T-helper 2 cell (primary cell): ENCODE measurements around the gene DDX10.

Source experiments
- DNase-seq, 5 experiments: peaks; one replicate each; pipeline versions ENCODE4 v3.0.0 to v3.0.0-alpha.2; 2012 to 2022

The DDX10 gene

DNA sequence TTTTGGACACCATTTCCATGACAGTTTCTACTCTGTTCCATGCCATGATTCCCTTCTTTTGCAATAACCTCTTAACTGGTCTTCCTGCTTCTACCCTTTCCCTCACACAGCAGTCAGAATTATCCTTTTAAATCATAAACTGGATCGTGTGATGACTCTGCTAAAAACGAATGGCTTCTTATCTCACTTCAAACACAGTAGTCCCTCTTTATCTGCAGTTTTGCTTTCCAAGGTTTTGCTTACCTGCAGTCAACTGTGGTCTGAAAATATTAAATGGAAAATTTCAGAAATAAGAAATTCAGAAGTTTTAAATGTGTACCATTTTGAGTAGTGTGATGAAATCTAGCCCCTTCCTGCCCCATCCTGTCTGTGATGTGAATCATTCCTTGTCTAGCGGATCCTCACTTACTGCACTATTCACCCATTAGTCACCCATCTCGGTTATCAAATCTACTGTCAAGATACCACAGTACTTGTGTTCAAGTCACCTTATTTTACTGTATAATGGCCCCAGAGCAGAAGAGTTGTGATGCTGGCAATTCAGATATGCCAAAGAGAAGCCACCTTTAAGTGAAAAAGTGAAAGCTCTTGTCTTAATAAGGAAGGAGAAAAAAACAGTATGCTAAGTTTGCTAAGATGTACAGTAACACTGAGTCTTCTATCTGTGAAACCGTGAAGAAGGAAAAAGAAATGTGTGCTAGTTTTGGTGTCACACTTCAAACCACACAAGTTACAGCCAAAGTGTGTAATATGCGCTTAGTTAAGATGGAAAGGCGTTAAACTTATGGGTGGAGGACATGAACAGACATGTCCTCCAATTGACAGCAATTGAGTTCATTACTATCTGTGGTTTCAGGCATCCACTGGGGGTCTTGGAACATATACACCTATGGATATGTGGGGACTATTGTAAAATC, 283.0 kb downstream of the DDX10 start:
- DNase-seq = no peak

- no peak for DNase-seq
Measured at GRCh38 chr11:108958368-108959104, 293.7 kb downstream of the DDX10 start.

- no peak for DNase-seq
Measured at GRCh38 chr11:108959105-108959761, 294.4 kb downstream of the DDX10 start.

GRCh38 chr11:108959874-108960273, 295.0 kb downstream of the DDX10 start:
- no peak for DNase-seq

DNA sequence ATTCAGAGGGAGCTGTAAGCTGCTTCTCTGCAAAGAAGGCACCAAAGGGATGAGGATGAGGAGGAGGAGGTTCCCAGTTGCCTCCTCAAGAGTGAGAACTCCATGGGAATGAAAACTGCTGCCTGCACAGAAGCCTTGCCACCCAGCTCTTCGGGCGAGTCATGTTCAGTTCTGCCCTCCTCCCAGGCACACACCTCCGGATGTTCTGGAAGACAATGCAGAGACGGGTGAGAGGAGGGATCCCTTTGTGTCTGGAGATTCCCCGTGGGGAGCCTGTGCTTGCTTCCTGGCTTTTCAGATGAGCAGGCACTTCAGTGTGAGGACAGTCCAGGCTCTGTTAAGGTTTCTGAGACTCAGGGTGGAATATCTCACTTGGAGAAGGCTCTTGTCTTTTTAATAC, 295.6 kb downstream of the DDX10 start:
- no peak for DNase-seq

- no peak for DNase-seq
Measured at GRCh38 chr11:108961095-108961494, 296.2 kb downstream of the DDX10 start.

GRCh38 chr11:108963118-108963517, 298.2 kb downstream of the DDX10 start:
- no peak for DNase-seq

- DNase-seq = no peak
Measured at GRCh38 chr11:108965306-108966001, 300.6 kb downstream of the DDX10 start.

DNA sequence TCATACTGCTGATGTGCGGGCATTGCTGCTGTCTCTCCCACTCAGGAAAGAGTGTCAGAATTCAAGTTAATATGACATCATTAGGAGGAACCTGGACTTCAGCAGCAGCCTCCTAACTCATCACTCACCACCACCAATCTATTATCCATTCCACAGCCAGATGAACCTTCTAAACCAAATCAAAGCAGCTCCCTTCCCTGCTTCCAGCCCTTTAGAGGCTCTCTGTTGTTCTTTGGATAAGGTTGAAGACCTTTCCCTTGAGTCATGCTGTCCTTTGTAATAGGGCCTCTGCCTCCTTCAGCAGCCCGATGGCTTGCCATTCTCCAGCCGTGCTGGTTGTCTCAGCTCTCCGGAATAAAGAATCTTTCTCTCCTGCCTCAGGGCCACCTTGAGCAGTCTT, 301.3 kb downstream of the DDX10 start:
- no peak for DNase-seq

GRCh38 chr11:108966978-108967377, 302.1 kb downstream of the DDX10 start:
- no peak for DNase-seq

DNA sequence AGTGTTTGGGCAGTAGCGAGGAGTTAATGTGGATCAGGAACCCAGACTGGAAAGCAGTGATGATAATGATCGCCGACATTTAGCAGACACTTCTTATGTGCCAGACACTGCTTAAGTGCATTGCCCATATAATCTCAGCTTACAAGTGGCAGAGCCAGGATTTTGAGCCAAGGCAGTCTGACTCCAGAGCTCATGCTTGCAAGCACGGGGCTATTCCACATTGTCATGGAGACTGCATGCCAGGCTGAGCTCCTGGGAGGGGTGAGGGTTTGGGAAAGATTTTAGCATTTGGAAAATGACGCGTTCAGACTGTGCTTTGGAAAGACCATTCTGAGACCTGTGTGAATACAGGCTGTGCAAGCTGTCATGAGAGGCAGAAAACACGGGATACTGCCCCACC, 302.7 kb downstream of the DDX10 start:
- DNase-seq = no peak

GRCh38 chr11:108970221-108970991, 305.5 kb downstream of the DDX10 start:
- DNase-seq = no peak

DNA sequence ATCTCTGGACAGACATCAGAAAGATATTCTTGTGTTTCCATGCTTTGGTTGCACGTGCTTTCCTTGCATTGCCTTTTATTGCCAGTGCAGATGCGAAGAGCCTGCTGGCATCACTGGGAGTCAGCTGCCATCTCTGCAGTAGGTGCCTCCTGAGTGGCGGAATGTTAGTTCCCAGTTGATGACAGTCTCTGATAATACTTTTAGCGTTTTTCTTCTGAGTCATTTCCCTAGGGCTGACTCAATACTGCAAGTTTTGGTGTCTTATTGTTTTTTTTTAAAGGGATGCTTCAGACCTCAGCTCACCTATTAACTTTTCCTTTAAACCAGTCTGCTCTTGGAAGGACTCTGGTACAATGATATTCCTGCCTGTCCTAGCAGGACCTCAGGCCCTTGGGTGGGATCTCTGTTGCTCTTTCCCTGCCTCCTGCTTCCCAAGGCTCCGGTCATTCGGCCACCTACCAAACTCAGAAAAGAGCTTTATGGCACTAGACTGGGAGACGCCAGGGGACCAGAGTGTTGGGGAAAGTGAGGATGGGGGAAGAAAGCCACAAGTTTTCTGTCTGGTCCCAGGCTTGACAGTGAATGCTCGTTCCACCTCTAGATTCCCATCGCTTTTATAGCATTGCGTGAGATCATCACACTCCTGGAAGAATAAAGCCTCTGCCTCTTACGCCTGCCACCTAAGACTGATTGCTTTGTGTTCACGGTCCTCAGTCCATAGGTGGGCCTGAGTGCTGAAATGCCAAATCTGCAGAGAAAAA, 308.7 kb downstream of the DDX10 start:
- peak in 1 of 5 experiments; percentile 29 for DNase-seq

DNA sequence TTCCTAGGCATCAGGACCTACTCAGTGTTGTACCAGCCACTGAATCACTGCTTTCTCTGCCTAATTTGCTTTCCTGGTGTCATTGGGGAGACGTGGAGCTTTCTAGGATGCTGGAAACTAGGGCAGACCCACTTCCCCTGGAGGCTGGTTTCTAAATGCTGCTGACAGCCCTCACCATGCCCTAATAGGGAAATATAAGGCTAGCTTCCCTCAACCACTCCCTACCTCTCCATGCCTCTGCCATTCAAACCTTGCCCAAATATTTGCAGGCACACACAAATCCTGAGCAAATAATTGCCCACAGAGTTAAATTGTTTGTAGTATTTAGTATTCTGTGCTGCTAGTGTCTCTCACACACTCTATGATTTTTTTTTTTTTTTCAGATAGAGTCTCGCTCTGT, 310.2 kb downstream of the DDX10 start:
- DNase-seq = no peak

DNA sequence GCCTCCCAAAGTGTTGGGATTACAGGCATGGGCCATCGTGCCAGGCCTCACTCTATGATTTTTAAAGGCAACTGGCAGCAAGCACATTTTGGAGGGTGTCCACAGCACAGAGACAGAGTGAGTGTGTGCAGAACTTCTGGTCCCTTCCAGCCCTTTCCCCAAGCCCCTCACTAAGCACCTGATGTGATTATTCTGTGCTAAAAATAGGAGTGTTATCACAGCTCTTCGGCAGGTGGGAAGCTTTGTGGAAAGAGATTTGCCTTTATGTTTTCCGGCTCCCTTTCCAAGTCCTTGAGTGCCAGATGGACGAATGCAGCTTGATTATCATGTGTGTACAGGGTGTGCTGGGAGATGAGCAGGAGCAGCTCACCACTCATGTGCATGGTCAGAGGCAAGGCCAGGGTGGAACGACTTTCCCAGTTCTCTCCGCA, 310.8 kb downstream of the DDX10 start:
- no peak for DNase-seq

DNA sequence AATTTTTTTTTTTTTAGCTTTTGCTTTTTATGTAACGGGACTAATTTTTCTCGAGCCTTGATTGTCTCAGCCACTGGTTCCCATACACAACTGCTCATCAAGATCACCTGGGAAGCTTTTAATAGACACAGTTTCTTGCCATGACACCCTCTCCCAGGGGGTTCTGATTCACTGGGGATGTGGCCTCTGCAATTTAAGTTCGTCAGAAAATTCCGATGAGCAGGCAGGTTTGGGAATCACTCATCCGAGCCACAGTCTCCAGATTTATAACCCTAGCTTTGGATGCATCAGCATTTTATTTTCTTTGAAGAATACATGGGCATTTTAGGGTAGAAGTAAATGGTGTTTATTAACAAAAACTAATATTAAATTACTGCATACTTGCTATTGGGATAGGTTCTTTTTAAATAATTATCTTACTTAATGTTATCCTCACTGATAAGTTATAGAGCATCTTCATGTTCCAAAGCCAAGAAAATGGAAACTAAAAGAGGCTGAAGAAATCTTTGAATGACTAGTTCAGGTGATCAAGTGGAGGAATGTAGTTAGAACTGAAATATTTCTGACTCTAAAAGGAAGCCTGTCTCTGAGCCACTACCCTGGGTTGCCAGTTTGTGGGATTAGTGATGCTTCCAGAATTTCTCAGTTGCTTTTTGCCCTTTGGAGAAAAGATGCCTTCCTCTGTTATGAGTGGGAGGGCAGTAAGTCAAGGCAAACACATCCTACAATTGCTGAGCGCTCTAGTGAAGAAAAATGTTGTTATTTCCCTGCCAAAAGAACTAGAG, 319.0 kb downstream of the DDX10 start:
- no peak for DNase-seq

GRCh38 chr11:108984523-108984922, 319.7 kb downstream of the DDX10 start:
- no peak for DNase-seq

DNA sequence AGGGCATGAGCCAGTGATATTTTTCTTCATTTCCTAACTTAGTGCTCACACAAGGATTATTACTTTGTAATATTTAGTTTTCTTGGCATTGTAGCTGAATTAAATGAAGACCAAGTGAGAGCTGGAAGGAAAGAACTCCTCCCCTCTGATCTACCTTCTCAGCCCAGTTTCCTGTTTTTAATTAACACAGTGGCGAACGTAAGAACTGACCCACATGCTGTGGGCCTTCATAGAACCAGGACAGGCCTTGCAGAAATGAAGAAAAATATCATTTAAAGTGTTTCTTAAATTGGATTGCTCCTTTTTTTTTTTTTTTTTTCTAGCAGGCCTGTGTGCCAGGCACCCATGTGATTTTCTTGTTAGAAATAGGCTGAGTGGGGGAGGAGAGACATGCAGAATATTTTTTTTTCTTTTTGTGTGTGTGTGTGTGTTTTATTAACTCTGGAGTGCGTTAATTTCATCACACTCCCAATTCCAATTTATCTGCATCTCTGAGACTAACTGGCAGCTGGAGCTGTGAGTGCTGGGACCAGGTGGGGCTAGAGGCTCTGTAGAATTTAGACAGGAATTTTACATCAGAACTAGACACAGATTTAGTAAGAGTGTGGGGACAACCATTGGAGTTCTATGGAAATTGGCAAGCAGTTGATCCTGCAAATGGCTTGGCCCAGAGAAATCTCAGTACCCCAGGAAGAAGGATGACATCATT, 320.5 kb downstream of the DDX10 start:
- DNase-seq = no peak

DNA sequence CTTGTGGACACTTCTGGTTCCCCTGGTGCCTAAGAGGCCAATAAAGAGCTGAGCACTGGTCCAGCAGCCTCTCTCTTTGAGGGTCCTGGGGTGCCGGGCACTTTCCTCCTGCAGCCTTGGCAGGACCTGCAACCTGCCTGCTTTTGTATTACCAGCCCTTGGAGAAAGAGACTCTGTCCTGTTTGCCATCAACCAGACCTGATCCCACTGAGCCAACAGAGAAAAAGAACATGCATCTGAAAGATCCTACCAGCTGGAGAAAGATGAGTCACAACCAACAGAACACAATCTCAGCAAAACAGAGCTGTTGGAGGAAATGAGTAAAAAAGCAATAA, 321.0 kb downstream of the DDX10 start:
- DNase-seq = no peak
